ENCODE measurements around the gene LRRC4C.

LRRC4C gene

DNA sequence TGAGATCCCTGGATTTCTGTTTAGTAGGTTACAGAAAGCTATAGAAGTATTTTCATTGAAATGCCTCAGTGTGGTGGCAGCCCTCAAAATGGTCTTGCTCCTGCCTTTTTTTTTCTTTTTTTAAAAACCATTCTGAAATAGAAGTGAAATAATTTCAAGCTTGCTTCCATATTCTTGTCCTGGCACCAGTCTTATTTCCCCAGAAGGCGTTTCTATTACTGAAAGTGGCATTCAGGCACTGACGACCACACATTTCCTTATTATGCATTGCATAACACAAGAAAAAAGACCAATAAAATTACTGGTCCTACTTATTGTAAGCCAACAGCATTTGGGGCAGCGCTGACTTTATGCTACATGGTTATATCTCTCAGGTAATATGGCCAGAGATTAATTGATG, 24.5 kb upstream of the LRRC4C start:
- TF ChIP-seq, protein P1, sequence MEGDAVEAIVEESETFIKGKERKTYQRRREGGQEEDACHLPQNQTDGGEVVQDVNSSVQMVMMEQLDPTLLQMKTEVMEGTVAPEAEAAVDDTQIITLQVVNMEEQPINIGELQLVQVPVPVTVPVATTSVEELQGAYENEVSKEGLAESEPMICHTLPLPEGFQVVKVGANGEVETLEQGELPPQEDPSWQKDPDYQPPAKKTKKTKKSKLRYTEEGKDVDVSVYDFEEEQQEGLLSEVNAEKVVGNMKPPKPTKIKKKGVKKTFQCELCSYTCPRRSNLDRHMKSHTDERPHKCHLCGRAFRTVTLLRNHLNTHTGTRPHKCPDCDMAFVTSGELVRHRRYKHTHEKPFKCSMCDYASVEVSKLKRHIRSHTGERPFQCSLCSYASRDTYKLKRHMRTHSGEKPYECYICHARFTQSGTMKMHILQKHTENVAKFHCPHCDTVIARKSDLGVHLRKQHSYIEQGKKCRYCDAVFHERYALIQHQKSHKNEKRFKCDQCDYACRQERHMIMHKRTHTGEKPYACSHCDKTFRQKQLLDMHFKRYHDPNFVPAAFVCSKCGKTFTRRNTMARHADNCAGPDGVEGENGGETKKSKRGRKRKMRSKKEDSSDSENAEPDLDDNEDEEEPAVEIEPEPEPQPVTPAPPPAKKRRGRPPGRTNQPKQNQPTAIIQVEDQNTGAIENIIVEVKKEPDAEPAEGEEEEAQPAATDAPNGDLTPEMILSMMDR (IDR thresholded peaks at IDR 0.05), result no peak

DNA sequence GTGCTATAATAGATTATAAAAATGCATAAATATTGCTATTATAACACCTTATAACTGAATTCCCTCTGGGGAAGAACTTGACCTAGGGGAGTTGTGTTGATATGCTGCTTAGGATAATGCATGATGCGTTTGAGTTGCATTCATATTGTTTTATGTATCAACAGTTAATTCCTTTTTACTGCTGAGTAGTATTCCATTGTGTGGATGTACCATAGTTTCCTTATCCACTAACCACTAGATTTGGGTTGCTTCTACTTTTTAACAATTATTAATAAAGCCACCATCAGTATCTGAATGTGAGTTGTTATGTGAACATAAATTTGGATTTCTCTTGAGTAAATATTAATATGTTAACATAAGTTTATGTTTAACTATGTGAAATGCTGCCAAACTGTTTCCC, 19.7 kb upstream of the LRRC4C start:
- TF ChIP-seq, protein P1 (IDR thresholded peaks at IDR 0.05), result no peak

DNA sequence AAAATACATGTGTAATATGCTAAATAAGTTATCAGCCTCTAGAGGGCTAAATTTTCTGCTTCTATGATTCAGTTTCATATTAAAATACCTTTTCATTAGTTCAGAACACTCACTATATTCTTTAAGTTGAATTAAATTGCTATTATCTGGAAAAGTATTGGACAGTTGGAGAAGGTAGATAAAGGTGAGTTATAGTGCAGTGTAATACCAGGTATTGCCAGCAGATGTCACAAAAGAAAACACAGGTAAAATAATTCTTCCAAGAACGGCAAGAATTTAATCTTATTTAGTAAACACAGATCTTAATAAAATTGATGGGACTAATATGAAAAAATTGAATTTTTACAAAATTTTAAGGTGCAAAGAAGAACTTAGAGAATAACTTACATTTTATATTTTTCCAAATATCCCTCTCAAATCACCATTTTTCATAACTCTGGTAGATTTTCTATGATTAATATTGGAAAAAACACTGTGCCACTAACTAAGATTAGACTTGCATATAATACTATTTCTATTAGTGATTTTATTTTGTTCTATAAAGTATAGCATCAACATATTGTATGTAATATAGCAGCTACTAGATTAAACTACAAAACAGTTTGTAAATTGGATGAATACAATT, 1.7 kb upstream of the LRRC4C start:
- TF ChIP-seq, protein P1 (IDR thresholded peaks at IDR 0.05), result peak; percentile 86

DNA sequence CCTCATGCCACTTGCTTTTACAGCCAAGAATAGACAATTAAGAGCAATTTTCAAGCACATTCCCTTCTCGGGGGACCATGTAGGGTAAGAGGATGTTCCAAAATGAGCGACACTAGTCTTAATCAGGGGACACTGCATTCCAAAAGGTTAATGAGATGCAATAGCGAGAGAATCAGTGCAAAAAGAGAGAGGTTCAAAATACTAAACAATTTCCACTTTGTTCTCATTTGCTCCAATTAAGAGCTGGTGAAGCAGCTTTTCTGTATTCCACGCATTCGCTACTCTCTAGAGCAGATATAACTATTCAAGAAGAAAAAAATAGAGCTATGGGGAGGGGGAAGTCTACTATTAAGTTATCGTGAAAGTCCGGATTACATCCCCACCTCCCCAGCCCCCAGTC, 811 bp downstream of the LRRC4C start:
- TF ChIP-seq, protein P1 (IDR thresholded peaks at IDR 0.05), result no peak

DNA sequence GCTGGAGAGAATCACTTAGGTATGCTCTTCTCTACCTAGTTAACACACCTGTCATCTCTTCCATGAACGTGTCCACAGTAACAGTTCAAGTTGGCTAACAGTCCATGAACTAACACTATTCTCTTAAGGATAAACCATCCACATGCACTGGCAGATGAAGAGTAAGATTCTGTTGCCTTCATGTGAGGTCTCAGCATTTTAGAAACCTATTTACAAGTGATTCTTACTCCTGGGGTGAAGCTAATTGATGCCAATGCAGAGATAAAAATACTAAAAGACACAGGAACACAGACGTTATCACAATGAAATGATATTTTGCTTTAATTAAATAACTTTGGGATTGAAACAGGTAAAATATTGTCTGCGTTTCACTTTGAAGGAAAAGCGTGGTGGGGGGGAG, 1.3 kb downstream of the LRRC4C start:
- TF ChIP-seq, protein P1 (IDR thresholded peaks at IDR 0.05), result no peak

DNA sequence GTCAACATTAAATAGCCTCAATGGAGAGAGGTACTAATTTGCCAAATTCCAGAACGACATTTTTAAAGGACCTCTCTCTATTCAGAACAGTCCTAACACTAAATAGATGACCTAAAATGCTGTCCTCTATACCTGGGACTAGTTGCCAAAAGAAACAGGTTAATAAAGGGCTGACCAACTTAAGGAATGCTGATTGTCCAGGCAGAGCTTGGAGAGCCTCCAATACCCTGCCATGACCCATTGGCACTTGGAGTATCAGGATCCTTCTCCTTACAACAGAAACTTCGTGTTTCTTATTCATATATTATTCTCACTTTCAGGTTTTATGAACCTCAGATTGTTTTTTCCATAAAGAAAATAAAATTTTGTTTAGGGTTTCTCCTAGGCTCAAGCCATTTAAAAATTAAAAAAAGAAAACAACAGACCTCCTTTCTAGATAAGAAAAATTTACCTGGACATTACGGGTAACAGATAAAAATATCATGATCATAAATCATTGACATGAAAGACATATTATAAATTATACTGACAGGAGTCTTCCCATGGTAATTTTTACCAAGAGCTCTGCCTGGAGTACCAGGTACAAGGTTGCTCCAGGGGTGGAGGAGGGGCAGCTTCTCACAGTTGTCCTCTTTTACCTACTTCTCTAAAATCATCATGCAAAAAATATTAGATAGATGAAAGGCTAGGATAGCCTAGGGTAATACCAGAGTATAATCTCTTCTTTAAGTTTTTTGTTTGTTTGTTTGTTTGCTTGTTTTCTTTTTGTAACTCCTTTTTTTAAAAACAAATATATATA, 2.0 kb downstream of the LRRC4C start:
- TF ChIP-seq, protein P1 (IDR thresholded peaks at IDR 0.05), result no peak

DNA sequence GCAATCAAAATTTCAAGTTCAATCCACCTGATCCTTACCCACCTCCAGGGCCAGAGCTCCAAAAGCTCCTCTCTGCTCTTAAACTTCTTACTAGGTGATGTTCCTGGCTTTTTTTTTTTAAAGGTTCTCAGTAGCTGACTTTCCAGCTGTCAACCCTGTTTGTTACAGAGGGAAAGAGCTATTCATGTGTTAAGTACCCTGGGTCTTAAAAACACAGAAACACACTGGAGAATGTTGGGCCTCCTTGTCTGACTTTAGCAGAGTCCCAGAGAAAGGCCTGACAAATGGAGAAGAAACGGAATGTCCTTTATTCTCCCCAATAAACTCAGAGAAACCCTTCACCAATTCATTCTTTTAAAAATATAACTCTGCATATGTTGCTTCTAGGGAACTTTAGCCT, 3.2 kb downstream of the LRRC4C start:
- TF ChIP-seq, protein P1 (IDR thresholded peaks at IDR 0.05), result no peak
